HG03025 (cell line): ENCODE results near the gene ACOX2.

ENCODE experiments used
- ATAC-seq: cut with Tn5 transposase; IDR thresholded peaks from one replicate; pipeline ENCODE4 v1.9.1; 2021; ENCODE audit warnings: mild to moderate bottlenecking, moderate library complexity; ENCODE audit not compliant: unreplicated experiment, low FRiP score

Gene ACOX2

DNA sequence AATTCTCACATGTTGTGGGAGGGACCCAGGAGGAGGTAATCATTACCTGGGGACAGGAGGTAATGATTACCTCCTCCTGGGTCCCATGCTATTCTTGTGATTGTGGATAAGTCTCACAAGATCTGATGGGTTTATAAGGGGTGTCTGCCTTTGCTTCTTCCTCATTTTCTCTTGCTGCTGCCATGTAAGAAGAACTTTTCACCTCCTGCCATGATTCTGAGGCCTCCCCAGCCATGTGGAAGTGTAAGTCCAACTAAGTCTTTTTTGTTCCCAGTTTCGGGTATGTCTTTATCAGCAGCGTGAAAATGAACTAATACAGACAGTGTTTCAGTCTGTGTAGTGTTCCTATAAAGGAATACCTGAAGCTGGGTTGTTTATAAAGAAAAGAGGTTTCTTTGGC, 58.2 kb downstream of the ACOX2 start:
- no peak for ATAC-seq

DNA sequence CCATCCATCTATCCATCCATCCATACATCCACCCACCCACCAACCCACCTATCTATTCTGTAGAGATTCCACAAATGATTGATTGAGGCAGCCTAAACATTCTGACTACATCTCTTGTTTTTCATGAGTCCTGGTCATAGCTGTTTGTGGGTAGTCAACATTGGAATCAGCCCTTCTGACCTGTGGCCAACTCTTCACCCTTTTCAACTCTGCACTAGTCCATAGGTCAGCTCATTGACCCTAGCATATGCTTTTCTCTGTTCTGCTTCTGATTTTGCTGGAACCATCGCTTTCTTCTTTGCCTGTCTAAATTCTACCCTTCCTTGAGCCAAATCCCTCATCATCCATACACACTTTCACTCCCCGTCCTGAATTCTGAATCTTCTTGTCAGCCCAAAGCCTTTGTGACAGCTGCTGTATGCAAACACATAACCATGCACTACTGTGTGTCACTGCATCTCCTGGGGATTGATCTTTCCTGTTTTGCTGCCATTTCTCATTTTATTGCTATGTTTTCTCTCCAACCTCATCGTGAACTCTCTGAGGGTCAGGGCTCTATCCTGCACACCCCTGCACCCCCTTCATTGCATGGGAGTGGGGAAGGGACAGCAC, 61.9 kb downstream of the ACOX2 start:
- no peak for ATAC-seq

DNA sequence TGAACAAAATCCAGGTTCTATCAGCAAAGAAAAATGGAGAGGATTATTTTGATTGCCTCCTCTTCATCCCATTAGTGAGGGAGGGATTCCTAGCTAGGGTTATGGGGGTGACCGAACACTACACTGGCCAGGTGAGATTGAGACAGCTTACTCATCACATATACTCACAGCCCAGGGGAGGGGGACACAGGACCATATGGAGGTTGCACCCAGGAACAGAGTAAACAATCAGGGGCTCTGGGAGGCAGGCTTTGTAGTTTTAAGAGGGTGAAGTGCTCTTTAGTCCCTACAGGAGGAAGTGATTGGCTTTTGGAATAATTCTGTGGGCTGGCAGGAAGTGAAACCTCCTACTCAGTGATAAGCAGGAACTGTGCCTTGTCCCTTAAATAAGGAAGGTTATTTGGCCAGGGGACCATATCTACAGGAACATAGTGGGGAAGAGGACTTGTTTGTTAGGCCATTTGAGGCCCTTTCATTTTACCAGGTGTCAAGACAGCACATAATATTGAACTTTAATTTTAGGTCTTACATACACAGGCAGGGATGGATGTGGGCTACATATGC, 62.6 kb downstream of the ACOX2 start:
- no peak for ATAC-seq

DNA sequence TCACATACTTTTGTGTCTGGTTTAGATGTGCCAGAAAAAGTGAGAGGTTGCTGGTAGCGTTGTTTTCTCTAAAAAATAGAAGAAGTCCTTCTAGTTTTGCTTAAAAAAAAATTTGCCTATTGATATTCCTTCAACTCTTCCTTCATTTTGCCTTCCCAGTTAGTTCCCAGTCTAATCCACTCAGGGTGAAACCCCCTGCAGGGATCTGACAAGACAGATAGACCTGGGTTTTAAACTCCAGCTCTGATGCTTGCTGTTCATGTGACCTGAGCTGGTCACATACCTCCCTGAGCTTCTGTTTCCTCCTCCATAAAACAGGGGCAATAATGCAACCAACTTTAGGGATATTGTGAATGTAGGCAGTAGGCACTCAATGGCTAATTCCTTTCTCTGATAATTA, 63.7 kb downstream of the ACOX2 start:
- no peak for ATAC-seq

DNA sequence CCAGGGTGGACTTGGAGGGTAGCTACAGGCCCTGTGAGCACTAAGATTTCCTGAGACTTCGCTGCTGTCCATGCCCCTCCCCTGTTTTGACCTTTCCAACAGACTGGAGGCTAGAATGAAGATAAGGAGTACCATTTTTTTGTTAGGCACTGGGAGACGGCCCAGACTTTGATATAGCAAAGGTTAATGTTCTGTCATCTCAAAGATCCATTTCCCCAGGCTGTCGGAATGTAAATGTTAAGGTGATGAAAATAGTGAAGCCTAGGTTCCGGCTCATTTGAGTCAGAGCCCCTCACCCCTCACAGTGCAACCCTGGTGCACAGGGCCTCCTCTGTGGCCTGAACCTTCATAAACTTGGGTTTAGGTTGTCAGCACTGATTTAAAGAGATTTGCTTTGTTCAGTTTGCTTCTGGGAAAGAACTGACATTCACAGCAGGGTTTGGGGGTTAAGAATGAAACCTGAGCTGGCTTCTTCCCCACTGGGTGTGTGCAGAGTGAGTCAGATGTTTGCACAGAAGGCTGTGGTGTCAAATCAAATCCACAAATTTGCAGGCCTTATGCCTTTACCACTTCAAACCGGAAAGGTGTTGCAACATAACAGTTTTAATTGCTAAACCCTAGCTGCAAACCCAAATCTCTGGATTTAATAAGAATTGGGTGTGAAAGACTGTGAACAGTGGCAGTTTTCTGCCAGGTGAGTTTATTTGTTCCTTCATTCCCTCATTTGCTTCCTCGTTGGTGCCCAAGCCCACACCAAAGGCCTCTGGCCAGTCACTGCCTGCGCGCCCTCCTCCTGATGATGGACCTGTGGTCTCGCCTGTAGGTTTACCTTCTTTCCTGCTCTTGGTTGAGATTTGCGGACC, 65.7 kb downstream of the ACOX2 start:
- no peak for ATAC-seq

DNA sequence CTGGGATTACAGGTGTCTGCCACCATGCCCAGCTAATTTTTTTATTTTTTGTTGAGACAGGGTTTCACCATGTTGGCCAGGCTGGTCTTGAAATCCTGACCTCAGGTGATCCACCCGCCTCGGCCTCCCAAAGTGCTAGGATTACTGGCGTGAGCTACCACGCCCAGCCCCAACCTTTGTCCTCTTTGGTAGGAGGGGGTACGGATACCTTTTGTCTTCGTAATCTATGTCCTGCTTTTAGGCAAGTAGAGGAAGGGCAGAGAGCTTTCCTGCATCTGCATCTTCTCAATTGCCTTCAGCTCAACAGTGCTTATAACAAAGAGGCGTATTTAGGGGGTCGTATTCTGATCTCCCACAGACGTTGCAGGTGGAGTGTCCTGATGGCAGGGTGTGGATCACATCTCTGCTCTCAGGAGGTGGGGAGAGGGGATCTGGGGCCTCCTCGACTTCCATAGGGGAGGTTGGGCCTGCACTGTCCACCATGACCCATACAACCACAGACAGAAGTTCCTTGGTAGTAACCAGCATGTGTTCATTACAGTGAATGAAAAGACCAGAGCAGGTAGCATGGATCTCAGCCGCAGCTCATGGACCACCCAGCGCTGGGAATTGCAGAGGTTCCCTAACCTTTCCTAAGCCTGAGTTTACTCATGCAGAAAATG, 66.5 kb downstream of the ACOX2 start:
- ATAC-seq, result no peak

DNA sequence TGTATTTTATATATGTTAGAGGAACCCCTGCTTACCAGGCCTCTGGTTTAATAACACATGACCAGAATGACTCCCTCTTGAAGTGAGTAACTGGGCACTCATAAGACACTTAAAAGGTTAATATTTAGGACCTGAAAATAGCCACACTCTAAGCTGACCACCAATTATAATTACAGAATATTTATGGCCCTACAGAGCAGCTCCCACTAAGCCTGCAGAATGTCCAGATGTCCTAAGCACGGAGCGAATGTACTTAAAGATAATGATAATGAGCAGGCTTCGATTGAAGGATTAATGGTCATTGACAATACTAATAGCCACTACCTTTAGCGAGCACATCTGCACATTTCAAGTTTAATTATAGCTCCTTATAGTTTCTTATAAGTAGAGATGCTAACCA, 67.9 kb downstream of the ACOX2 start:
- ATAC-seq, result no peak

DNA sequence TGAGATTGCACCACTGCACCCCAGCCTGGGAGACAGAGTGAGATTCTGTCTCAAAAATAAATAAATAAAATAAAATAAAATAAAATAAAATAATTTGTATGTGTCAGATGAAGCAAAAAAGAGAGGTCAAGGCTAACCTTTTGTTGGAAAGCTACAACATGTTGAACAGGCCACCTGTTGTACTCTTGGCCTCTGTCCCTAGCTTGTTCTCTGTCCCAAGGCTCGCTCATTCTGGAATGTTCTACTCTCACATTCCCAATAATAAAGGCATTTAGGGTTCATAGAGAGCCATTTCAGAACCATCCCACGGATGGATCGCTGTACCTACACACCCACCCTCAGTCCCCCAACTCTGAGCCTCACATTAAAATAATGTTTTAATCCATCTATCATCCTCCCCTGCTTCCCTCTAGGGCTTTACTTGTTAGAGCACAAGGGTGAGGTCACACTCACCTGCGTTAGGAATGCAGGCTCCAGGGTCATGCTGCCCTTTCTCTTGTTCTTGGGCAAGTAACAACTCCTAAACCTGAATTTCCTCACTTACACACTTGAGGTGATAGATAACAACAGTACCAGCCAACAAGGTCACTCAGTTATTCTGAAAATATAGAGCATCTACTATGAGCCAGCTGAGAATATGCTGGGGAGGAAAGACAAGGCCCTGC, 70.0 kb downstream of the ACOX2 start:
- no peak for ATAC-seq

DNA sequence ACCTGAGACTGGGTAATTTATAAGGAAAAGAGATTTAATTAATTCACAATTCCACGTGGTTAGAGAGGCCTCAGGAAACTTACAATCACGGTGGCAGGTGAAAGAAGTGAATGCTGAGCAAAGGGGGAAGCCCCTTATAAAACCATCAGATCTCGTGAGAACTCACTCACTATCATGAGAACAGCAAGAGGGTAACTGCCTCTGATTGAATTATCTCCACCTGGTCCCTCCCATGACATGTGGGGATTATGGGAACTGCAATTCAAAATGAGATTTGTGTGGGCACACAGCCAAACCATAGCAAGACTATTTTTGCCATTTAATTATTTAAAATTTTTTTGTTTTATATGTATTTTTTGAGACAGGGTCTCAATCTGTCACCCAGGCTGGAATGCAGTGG, 72.1 kb downstream of the ACOX2 start:
- ATAC-seq, result no peak

DNA sequence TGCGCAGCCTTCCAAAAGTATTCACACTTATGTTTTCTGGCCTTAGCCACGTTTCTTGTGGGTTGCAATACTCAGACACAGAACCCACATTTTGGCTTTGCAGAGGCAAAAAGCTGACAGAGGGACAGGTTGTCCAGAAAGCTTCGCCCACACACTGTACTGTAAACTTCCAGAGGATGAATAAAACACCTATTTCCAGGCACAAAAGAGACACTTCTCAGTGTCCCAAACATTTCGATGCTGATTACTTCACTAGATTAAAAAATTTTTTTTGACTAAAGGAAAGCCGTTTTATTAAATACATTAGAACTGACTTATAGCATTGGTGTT, 73.1 kb downstream of the ACOX2 start:
- ATAC-seq, result no peak

DNA sequence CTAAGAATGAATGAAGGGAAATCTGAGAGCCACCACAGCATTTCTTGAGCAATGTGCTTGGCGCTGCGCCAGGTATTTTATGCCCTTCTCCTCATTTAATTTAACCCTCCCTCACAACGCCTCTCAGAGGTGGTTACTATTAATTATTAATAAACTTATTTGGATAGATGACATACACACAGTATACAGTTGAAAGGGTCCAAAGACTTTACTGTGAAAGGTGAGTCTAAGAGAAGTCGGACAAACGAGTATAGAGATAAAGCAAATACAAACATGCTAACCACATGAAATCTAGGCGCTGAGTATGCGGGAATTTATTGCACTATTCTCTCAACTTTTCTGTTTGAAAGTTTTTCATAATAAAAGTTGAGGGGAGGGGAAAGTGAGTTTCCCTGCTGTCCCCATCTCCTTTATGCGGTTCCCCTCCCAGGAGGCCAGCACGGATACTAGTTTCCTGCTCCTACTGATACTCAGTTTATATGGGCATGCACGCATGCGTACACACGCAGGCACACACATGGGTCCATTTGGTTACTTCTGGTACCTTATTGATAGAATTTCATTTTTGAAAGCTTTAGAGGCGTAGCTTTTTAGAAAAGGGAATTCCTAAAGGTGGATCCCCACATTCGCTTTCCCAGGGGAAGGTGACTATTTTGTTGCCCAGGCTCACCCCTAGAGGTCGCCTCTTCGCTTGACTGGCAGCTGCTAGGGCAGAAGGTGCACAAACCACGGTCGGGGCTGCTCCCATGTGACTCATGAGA, 73.6 kb downstream of the ACOX2 start:
- peak; percentile 61 for ATAC-seq

DNA sequence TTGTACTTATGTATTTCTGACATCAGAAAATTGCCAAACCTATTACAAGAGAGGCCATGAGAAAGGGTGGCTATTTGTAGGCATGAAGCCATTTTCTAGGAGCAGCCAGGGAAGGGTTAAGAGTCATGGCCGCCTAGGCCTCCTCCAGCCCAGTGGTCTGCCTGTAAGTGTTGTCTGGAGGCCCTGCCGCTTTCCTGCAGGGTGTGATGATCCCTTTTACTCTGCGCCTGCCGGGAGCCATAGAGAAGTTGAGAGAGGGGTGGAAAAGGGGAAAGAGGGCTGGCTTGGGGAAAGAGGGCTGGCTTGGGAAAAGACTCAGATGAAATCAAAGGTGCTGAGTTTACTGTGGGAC, 74.2 kb downstream of the ACOX2 start:
- ATAC-seq, result no peak

DNA sequence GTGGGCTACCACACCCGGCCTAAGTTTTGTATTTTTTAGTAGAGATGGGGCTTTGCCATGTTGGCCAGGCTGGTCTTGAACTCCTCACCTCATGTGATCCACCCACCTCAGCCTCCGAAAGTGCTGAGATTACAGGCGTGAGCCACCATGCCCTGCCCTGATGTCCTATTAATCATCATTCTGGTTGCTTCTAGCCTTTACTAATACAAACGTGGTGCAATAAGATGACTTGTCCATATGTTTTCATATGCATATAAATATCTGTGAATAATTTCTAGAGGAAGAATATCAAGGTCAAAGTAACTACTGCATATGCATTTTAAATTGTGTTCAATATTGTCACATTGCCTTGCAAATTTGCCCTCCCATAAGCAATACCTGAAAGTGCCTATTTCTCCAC, 77.8 kb downstream of the ACOX2 start:
- no peak for ATAC-seq
